Sigmoid colon (tissue), 7 donors: ENCODE results near the gene GJB3. TPM values are rescaled to one million over a fixed set of nuclear protein-coding genes. Genes with fewer than 3 reads are reported as not detected.

Source experiments
- DNase-seq: peaks from one replicate; pipeline ENCODE4 v3.0.0-alpha.2; 2019
- H3K27ac ChIP-seq, 4 donors: fragments of 200-600 bp; sonication (generic); one replicate each; pipeline ENCODE4 v1.5.1; 2016 to 2019; ENCODE audit warnings: mild to moderate bottlenecking in 1 of 4
- H3K27me3 ChIP-seq, 3 donors: fragments of 200-600 bp; sonication (generic); one replicate each; pipeline ENCODE4 v1.5.1; 2019; ENCODE audit warnings: mild to moderate bottlenecking in 1 of 3
- H3K36me3 ChIP-seq, 4 donors: fragments of 200-600 bp; sonication (generic); one replicate each; pipeline ENCODE4 v1.5.1; 2016 to 2019
- H3K4me1 ChIP-seq, 4 donors: fragments of 200-600 bp; sonication (generic); one replicate each; pipeline ENCODE4 v1.5.1; 2017 to 2019
- H3K4me3 ChIP-seq, 4 donors: fragments of 200-600 bp; sonication (generic); one replicate each; pipeline ENCODE4 v1.5.1; 2017 to 2019; ENCODE audit warnings: mild to moderate bottlenecking in 2 of 4, moderate library complexity in 1 of 4
- H3K9me3 ChIP-seq, 4 donors: fragments of 200-600 bp in 3 of 4; sonication (generic) in 3 of 4; one replicate each; pipeline versions ENCODE4 v1.5.1 to v1.6.1; 2013 to 2019
- CTCF ChIP-seq, 4 experiments: fragments of 450-650 bp in 3 of 4; fragments of 200-600 bp in 1 of 4; IDR thresholded peaks; one replicate each; pipeline ENCODE4 v1.5.1; 2016 to 2019; ENCODE audit warnings: antibody characterized with exemption in 4 of 4, mild to moderate bottlenecking in 3 of 4, moderate library complexity in 2 of 4
- EP300 ChIP-seq, 4 donors: sonication (generic); formaldehyde crosslinking; IDR thresholded peaks; one replicate each; pipeline ENCODE4 v1.6.1; 2017; ENCODE audit warnings: antibody characterized with exemption in 4 of 4
- POLR2A ChIP-seq, 2 donors: fragments of 450-650 bp; IDR thresholded peaks; one replicate each; pipeline ENCODE4 v1.6.1; 2016; ENCODE audit warnings: antibody characterized with exemption in 2 of 2, mild to moderate bottlenecking in 2 of 2, moderate library complexity in 2 of 2
- POLR2AphosphoS5 ChIP-seq, 4 donors: sonication (generic); formaldehyde crosslinking; IDR thresholded peaks; one replicate each; pipeline ENCODE4 v1.6.1; 2017; ENCODE audit warnings: antibody characterized with exemption in 4 of 4
- WGBS, 2 donors: extraction: QIAGEN DNeasy Blood & Tissue Kit; methylation state at CpG; one replicate each; pipeline ENCODE4 v1.1.7; 2013; 5-methylcytosine and 5-hydroxymethylcytosine counted together
- intact Hi-C: fragments of 100-400 bp; cut with DNase I; formaldehyde crosslinking; loops from one replicate; pipeline ENCODE4 v1.15.1; 2023
- polyA plus RNA-seq, 3 donors: library from polyadenylated mRNA; stranded (reverse); fragments of 200-250 nt; gene quantifications; one replicate each; pipeline ENCODE4 v1.2.3, GENCODE V29; 2013
- total RNA-seq, 4 donors: library from RNA; depleted of rRNA; stranded (reverse); fragments of >200 nt; gene quantifications; one replicate each; pipeline ENCODE4 v1.1.0, GENCODE V29; 2016
- donor health status: healthy with polysubstance abuse.
- donor health status: Bipolar disorder and iron deficiency.
- donor health status: healthy.

Gene GJB3
- total and polyA plus RNA-seq, 7 donors, result 1.2 to 11.0 (median 1.8) TPM; not detected in 4

GRCh38 chr1:34779962-34780361 lies 1.1 kb upstream of the GJB3 start:
- Histone ChIP-seq H3K27me3 (peaks cover 26 to 62% (median 37%) of the 10 kb centered on the region in 3 donors), H3K4me1 (peaks cover 0 to 14% (median 12%) of the 10 kb centered on the region in 4 donors), H3K36me3 (no peaks in the 10 kb centered on the region), H3K4me3 (no peak overlapping the region), H3K27ac (no peak overlapping the region), H3K9me3 (no peaks in the 10 kb centered on the region)
- 85 to 88% methylated on average over 5 of the region's 5 CpGs for WGBS, 2 donors
- no peak for TF ChIP-seq POLR2A (IDR thresholded peaks at IDR 0.05)
- intact Hi-C loops, result no loop called here
- peak; percentile 12 for DNase-seq

GRCh38 chr1:34780528-34780927 lies 486 bp upstream of the GJB3 start:
- H3K36me3 ChIP-seq, result no peaks in the 10 kb centered on the region
- peak; percentile 48 for DNase-seq
- intact Hi-C loops, result no loop called here
- no peaks in the 10 kb centered on the region for H3K9me3 ChIP-seq
- H3K4me1 ChIP-seq, result peaks cover 0 to 14% (median 12%) of the 10 kb centered on the region in 4 donors
- H3K27me3 ChIP-seq, result peaks cover 26 to 64% (median 37%) of the 10 kb centered on the region in 3 donors
- no peak overlapping the region for H3K27ac ChIP-seq
- 35 to 66% methylated on average over 2 of the region's 2 CpGs for WGBS, 2 donors
- TF ChIP-seq POLR2A (IDR thresholded peaks at IDR 0.05), result no peak
- no peak for TF ChIP-seq EP300 (IDR thresholded peaks at IDR 0.05)
- TF ChIP-seq CTCF (IDR thresholded peaks at IDR 0.05), result no peak
- TF ChIP-seq POLR2AphosphoS5 (IDR thresholded peaks at IDR 0.05), result no peak
- no peak overlapping the region for H3K4me3 ChIP-seq

GRCh38 chr1:34781844-34782391 lies 904 bp downstream of the GJB3 start:
- H3K27me3 ChIP-seq, result peaks cover 26 to 60% (median 37%) of the 10 kb centered on the region in 3 donors
- peak; percentile 40 for DNase-seq
- H3K36me3 ChIP-seq, result no peaks in the 10 kb centered on the region
- H3K4me3 ChIP-seq, result peak overlapping the region in 3 of 4 donors; percentile 24 to 35 (median 27)
- H3K27ac ChIP-seq, result no peak overlapping the region
- 3 to 8% methylated on average over 18 of the region's 18 CpGs for WGBS, 2 donors
- TF ChIP-seq POLR2A (IDR thresholded peaks at IDR 0.05) (peak in 1 of 2 donors; percentile 42), EP300 (IDR thresholded peaks at IDR 0.05) (no peak)
- peaks cover 0 to 14% (median 12%) of the 10 kb centered on the region in 4 donors for H3K4me1 ChIP-seq
- H3K9me3 ChIP-seq, result no peaks in the 10 kb centered on the region
- intact Hi-C loops, result no loop called here

- Histone ChIP-seq H3K27ac (no peak overlapping the region), H3K4me3 (no peak overlapping the region), H3K36me3 (no peaks in the 10 kb centered on the region), H3K27me3 (peaks cover 26 to 46% (median 36%) of the 10 kb centered on the region in 3 donors), H3K9me3 (no peaks in the 10 kb centered on the region), H3K4me1 (peaks cover 0 to 14% (median 12%) of the 10 kb centered on the region in 4 donors)
- 92 to 93% methylated on average over 28 of the region's 28 CpGs for WGBS, 2 donors
- peak; percentile 61 for DNase-seq
- intact Hi-C loops, result loop anchor here (5.0 kb wide), 1 partner anchor 83 kb away; no protein-coding TSS in a partner anchor
- TF ChIP-seq POLR2A (IDR thresholded peaks at IDR 0.05), result no peak
These were observed 3.8 kb downstream of the GJB3 start for GRCh38 chr1:34784751-34785221.

- TF ChIP-seq CTCF (IDR thresholded peaks at IDR 0.05) (no peak), POLR2A (IDR thresholded peaks at IDR 0.05) (no peak), EP300 (IDR thresholded peaks at IDR 0.05) (no peak)
- intact Hi-C loops, result loop anchor here (5.0 kb wide), 1 partner anchor 82 kb away; no protein-coding TSS in a partner anchor
- peaks cover 26 to 40% (median 30%) of the 10 kb centered on the region in 3 donors for H3K27me3 ChIP-seq
- peaks cover 0 to 14% (median 12%) of the 10 kb centered on the region in 4 donors for H3K4me1 ChIP-seq
- H3K4me3 ChIP-seq, result no peak overlapping the region
- H3K9me3 ChIP-seq, result no peaks in the 10 kb centered on the region
- DNase-seq, result peak; percentile 33
- WGBS, 2 donors, result 85 to 89% methylated on average over 22 of the region's 22 CpGs
- H3K36me3 ChIP-seq, result no peaks in the 10 kb centered on the region
- no peak overlapping the region for H3K27ac ChIP-seq
These were observed 4.3 kb downstream of the GJB3 start for GRCh38 chr1:34785231-34785874.

- DNase-seq, result peak; percentile 17
- TF ChIP-seq POLR2A (IDR thresholded peaks at IDR 0.05) (no peak), EP300 (IDR thresholded peaks at IDR 0.05) (no peak), POLR2AphosphoS5 (IDR thresholded peaks at IDR 0.05) (no peak), CTCF (IDR thresholded peaks at IDR 0.05) (no peak)
- Histone ChIP-seq H3K4me1 (peaks cover 0 to 10% (median 9%) of the 10 kb centered on the region in 4 donors), H3K27ac (no peak overlapping the region), H3K4me3 (no peak overlapping the region), H3K9me3 (no peaks in the 10 kb centered on the region), H3K27me3 (peaks cover 24 to 34% (median 24%) of the 10 kb centered on the region in 3 donors), H3K36me3 (no peaks in the 10 kb centered on the region)
- 65 to 68% methylated on average over 4 of the region's 4 CpGs for WGBS, 2 donors
- intact Hi-C loops, result loop anchor here (5.0 kb wide), 1 partner anchor 81 kb away; no protein-coding TSS in a partner anchor
These were observed 5.0 kb downstream of the GJB3 start for GRCh38 chr1:34785875-34786470.
